GM18867 (cell line): ENCODE measurements around the gene MSI2.

Experiments
- ATAC-seq: cut with Tn5 transposase; IDR thresholded peaks from one replicate; pipeline ENCODE4 v1.9.1; 2021; ENCODE audit warnings: mild to moderate bottlenecking, moderate library complexity; ENCODE audit not compliant: unreplicated experiment

The MSI2 gene

DNA sequence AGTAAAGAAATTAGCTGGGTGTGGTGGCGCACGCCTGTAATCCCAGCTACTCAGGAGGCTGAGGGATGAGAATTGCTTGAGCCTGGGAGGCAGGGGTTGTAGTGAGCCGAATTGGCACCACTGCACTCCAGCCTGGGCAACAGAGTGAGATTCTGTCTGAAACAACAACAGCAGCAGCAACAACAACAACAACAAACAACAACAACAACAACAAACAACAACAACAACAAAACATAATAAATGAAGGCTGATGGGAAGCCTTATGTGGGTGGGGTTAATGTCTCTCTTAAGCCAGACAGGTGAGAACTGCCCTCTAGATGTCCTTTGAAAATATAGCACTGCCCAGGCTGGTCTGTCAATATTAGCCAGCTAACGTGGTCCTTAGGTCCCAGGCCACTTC is 107.3 kb downstream of the MSI2 start:
- no peak for ATAC-seq

- no peak for ATAC-seq
These were observed 107.8 kb downstream of the MSI2 start for GRCh38 chr17:57363998-57364643.

GRCh38 chr17:57365420-57365819 is 109.1 kb downstream of the MSI2 start:
- no peak for ATAC-seq

DNA sequence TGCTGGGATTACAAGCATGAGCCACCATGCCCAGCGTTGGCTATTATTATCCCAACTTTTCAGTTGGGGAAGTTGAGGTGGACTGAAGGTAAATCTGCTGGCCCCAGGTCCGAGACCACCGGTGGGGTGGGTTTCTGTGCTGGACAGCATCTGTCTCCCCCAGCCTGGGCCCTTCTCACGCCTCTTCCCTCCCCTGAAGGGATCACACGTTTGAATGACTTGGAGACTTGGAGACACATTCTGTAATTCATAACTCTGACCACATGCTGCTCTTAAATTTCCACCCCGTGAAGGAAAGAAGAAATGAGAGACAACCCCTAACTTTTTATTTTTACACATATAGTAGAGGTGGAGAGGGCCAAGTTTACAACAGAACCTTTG is 109.8 kb downstream of the MSI2 start:
- ATAC-seq = no peak

GRCh38 chr17:57366558-57367351 is 110.4 kb downstream of the MSI2 start:
- ATAC-seq = no peak

GRCh38 chr17:57368637-57369336 is 112.5 kb downstream of the MSI2 start:
- no peak for ATAC-seq

- ATAC-seq = no peak
These were observed 113.2 kb downstream of the MSI2 start for GRCh38 chr17:57369509-57369945.

DNA sequence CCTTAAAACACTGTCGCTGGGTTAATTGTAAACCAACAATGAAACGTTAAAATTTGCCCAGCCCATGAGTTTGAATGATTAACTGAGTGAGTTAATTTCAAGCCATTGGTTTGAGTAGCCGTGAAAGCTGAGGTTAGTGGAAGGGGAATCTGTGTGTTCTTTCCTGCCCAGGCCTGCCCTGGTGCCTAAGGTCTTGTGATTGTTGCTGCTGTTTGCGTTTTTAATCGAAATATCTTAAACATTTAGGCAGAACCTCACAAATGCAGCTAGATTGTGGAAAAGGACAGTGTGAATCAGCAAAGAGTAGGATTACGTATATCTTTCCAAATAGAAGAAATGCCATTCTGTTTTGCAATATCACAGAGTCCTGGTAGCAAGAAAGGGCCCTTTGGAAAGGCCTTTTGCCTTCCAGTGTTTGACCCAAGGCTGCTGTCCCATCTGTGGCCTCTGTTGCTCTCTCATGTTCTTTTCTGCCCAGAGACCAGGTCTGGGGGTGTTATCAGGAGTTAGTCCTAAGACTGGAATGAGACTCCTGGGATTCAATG is 113.8 kb downstream of the MSI2 start:
- ATAC-seq = no peak

DNA sequence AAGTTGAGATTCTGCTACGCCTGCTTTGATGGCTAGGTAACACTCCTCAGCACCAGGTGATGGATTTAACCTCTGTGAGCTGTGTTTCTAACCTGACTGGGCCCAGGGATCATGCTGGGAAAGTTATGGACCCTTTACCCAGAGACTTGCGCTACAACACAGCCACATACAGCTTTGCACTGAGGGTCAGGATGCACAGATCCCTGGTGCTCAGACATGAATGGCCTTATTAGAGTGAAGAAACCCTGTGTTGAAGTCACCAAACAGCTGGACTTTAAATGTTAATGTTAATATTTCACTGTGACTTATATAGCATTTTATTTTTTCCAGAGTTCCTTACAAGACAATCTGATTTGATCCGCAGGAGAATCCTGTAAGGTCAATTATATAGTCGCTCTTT is 114.3 kb downstream of the MSI2 start:
- no peak for ATAC-seq

GRCh38 chr17:57372156-57372555 is 115.8 kb downstream of the MSI2 start:
- no peak for ATAC-seq

- ATAC-seq = no peak
These were observed 116.7 kb downstream of the MSI2 start for GRCh38 chr17:57373048-57373447.

DNA sequence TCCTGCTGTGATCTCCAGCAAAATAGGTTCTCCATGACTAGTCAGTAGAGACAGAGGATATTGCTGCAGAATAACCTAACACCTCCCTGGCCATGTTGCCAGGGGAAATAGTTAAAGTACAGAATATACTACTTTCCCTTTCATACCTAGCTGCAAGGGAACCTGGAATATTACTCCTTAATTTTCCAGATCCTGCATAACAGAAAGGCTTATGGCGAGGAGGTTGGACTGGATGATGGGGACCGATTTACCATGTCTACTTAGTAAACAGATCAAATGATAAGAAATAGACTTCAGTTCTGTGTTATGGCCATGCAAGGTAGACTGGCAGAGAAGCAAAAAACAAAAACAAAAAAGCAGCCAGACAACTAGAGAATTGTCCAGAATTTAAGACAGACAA is 117.4 kb downstream of the MSI2 start:
- no peak for ATAC-seq

DNA sequence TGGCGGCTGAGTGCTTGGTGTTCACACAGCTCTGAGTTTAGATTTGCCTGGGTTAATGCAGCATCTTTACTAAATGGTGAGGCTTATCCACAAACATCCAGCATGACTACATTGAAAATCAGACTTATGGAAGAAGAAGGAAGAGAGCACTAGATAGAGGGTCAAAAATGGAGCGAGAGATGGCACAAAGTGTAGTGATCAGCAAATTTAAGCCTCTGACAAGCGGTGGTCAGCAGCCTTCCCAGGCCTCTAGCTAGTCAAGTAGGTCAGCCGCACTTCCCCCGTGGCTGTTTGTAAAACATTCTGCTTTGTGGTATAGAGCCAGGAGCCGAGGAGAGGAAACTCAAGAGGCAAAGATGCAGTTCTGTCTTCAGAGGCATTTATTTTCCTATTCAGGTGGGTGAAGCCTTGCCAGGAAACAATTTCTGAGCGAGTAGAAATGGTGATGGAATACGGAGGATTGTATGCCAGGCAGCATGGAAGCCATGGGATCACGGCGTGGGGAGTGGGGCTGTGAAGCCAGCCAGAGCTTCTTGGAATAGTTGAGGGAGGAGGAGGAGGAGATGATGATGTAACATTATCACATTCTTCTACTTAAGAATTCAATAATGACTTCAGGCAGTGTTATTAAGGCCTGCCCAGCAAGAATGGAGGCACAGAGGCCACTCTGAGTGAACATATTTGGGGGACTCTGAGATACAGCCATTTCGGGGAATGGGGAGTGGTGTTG is 118.9 kb downstream of the MSI2 start:
- no peak for ATAC-seq

DNA sequence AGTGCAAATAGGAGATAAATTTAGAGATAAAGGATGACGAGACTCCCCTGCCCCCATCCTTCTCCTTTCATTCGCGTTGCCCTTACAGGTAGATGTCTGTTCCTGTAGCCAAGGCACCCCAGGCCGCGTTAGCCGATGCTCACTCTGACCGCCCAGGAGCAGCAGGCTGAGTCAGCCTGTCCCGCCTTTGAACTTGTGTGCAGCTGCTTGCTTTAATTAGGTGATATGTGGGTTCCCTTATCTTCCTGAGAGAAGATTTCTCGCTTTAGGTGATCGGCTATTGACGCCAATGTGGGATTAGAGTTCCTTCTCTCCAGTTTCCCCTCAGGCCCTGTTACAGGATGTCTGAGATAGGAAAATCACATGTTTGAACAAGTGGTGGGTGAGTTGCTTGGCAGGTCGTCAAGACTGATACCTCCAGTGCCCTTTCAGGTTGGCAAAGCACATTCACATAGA is 119.5 kb downstream of the MSI2 start:
- ATAC-seq = no peak

- ATAC-seq = no peak
These were observed 120.8 kb downstream of the MSI2 start for GRCh38 chr17:57377094-57377493.

- ATAC-seq = no peak
These were observed 123.0 kb downstream of the MSI2 start for GRCh38 chr17:57379237-57379894.

GRCh38 chr17:57379895-57380434 is 123.6 kb downstream of the MSI2 start:
- ATAC-seq = no peak

- no peak for ATAC-seq
These were observed 125.2 kb downstream of the MSI2 start for GRCh38 chr17:57381498-57381897.

- ATAC-seq = no peak
These were observed 127.9 kb downstream of the MSI2 start for GRCh38 chr17:57384219-57384618.

DNA sequence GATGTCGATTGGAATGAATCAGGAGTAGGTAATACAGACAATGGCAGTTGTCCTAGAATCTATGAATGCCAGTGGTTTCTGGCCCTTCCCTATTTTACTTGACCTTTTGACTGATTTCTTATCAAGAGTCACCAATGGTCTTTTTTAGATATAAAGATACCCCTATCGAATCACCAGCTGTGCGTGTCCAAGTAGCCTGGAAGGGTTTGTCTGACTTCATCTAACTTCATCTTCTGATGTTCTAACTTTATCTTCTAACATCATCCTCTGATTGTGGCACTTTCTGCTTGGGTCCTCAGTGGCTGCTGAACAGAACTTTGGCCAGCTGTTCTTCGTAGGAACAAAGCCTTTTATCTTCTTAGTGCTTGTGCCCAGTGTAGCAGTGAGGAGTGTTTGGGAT is 129.7 kb downstream of the MSI2 start:
- no peak for ATAC-seq
